Measurements from ENCODE around the gene PCDHGA11.

PCDHGA11 gene

DNA sequence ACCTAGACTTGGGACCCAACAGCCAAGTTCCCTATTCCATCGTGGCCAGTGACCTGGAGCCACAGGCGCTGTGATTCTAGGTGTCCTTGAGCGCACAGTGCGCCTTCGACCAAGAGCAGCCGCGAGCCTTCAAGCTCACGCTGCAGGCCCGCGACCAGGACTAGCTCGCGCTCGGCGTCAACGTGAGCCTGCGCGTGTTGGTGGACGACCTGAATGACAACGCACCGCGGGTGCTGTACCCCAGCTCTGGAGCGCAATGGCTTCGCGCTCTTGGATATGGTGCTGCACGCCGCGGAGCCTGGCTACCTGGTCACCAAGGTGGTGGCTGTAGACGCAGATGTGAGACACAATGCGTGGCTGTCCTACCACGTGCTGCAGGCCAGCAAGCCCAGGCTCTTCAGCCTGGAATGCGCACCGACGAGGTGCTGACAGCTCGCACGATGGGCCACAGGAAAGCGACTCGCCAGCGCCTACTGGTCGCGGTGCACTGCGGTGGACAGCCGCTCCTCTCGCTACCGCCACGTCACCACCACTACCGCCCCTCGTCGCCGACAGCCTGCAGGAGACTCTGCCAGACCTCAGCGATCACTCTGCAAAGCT is 20.8 kb downstream of the PCDHGA11 start:
- no peaks in the 10 kb centered on the region for H3K9me3 ChIP-seq
- H3K36me3 ChIP-seq, result no peaks in the 10 kb centered on the region
- H3K4me1 ChIP-seq, result no peaks in the 10 kb centered on the region
- TF ChIP-seq, protein P1, sequence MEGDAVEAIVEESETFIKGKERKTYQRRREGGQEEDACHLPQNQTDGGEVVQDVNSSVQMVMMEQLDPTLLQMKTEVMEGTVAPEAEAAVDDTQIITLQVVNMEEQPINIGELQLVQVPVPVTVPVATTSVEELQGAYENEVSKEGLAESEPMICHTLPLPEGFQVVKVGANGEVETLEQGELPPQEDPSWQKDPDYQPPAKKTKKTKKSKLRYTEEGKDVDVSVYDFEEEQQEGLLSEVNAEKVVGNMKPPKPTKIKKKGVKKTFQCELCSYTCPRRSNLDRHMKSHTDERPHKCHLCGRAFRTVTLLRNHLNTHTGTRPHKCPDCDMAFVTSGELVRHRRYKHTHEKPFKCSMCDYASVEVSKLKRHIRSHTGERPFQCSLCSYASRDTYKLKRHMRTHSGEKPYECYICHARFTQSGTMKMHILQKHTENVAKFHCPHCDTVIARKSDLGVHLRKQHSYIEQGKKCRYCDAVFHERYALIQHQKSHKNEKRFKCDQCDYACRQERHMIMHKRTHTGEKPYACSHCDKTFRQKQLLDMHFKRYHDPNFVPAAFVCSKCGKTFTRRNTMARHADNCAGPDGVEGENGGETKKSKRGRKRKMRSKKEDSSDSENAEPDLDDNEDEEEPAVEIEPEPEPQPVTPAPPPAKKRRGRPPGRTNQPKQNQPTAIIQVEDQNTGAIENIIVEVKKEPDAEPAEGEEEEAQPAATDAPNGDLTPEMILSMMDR (IDR thresholded peaks at IDR 0.05; ENCODE audit: low read depth, low read length), result no peak
- H3K4me3 ChIP-seq (ENCODE audit: low read depth, low read length), result no peak overlapping the region
- H3K27me3 ChIP-seq, result no peaks in the 10 kb centered on the region
- no peak for DNase-seq

DNA sequence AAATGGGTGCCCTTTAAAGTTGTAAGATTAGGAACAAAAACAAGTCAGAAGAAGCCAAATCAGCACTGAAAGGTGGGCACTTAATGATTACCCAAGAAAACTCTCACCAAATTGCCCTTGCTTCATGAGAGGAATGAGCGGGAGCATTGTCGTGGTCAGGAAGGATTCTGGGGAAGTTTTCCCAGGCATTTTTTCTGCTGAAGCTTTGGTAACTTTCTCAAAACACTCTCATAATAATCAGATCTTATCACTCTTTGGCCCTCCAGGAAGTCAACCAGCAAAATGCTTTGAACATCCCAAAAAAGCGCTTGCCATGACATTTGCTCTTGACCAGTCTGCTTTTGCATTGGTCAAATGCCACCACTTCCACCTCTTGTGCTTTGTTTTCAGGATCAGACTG is 44.5 kb downstream of the PCDHGA11 start:
- no peak for DNase-seq
- TF ChIP-seq, protein P1 (IDR thresholded peaks at IDR 0.05; ENCODE audit: low read depth, low read length), result no peak
- Histone ChIP-seq H3K4me1 (peaks cover 3% of the 10 kb centered on the region; the same call in 1 of the 2 replicates), H3K27me3 (no peaks in the 10 kb centered on the region), H3K4me3 (ENCODE audit: low read depth, low read length) (no peak overlapping the region), H3K36me3 (no peaks in the 10 kb centered on the region), H3K9me3 (no peaks in the 10 kb centered on the region)

Data from BE2C (cell line).